Measurements from ENCODE around the gene A2ML1.
"Not testable (repeated sequence)": the region's sequence is repeated elsewhere in the genome, so short reads cannot be mapped to it uniquely, and the experiment has no call there.

A2ML1 gene

GRCh38 chr12:8852119-8852518, 29.7 kb downstream of the A2ML1 start:
- DNase-seq (ENCODE audit: low read depth in 2 of 2) = no peak

GRCh38 chr12:8855891-8856290, 33.5 kb downstream of the A2ML1 start:
- no peak for DNase-seq (ENCODE audit: low read depth in 2 of 2)

- not testable (repeated sequence) for DNase-seq (ENCODE audit: low read depth in 2 of 2)
These were observed 37.0 kb downstream of the A2ML1 start for GRCh38 chr12:8859448-8859847.

GRCh38 chr12:8860165-8860961, 37.9 kb downstream of the A2ML1 start:
- DNase-seq (ENCODE audit: low read depth in 2 of 2) = no peak

GRCh38 chr12:8866429-8866828, 44.0 kb downstream of the A2ML1 start:
- DNase-seq (ENCODE audit: low read depth in 2 of 2) = no peak

- no peak for DNase-seq (ENCODE audit: low read depth in 2 of 2)
These were observed 44.6 kb downstream of the A2ML1 start for GRCh38 chr12:8867009-8867408.

GRCh38 chr12:8867786-8868185, 45.4 kb downstream of the A2ML1 start:
- no peak for DNase-seq (ENCODE audit: low read depth in 2 of 2)

DNA sequence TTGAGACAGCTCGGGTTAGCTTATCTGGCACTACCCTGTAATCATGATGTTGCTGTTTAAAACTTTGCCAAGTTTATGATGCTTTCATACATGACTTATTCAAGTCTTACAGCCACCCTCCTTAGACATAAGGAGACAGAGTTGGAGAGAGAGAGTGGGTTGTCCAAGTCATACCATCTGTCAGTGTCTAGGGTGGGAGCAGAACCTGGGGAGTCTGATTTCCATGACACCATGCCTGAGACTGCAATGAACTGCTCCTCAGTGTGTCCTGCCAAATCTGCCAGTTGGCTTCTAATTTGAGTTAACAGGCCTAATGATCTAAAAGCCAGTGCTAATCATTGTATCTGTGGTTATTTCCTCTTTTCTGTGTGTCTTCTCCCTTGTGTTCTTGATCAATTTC, 48.2 kb downstream of the A2ML1 start:
- no peak for DNase-seq (ENCODE audit: low read depth in 2 of 2)

DNA sequence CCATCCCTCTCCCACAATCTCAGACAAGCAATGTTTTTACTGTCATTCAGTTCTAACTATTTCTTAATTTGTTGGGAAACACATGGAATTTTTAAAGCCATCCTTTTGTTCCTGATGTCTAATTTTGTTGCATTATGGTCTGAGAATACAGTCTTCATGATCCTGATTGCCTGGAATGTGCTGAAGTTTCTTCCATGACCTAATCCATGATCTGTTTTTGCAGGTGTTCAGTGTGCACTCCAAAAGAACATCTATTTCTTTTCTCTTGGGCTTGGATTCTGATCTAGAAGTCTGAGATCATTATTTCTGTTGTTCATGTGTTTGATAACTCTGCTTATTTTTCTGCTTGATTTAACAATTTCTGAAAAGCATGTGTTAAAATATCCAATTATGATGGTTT, 48.6 kb downstream of the A2ML1 start:
- no peak for DNase-seq (ENCODE audit: low read depth in 2 of 2)

DNA sequence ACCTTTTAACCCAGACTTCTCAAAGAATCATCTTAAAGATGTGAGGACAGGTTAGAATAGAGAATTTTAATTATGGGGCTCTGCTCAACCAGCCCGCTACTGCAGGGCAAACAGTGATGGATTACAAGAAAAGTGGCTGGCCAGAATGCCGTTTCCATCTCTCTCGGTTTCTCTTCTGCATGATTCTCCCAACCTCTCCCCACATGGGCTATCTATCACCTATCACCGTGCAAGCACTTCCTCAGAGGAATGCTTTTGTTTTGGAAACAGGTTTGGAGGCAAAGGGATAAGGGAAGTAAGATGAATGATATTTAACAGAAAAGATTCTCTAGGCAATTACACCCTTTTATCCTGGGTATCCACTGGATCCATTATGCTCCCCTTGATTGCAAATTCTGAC, 54.5 kb downstream of the A2ML1 start:
- no peak for DNase-seq (ENCODE audit: low read depth in 2 of 2)

GRCh38 chr12:8886502-8887284, 64.3 kb downstream of the A2ML1 start:
- no peak for DNase-seq (ENCODE audit: low read depth in 2 of 2)

GRCh38 chr12:8887285-8887715, 64.9 kb downstream of the A2ML1 start:
- no peak for DNase-seq (ENCODE audit: low read depth in 2 of 2)

DNA sequence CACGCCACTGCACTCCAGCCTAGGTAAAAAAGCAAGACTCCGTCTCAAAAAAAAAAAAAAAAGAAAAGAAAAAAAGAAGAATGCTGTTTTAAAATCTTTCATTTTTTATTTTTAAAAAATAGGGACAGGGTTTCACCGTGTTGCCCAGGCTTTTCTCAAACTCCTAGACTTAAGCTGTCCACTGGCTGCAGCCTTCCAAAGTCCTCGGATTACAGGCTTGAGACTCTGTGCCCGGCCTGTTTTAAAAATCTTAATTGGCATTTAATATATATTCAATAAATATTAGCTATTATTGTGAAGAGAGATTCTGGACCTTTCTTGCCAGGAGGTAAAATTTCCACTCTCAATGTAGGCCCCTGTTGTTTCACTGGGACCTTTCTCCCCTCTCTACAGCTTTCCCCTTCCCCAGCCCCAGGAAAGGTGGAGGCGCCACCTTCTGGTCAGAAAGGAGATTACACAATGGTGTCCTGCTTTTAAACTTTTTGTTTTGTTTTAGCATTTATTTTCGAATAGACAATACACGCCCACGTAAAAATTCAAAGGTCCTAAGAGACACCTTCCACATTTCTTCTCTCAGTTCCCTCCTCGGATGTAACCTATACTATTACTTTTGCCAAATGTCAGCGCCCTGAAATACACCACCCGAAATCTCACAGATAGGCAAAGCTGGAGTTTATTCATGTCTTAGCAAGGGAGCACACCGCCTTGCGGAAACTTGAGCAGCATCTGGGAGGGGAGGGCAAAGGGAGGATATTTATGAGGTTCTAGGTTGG, 68.1 kb downstream of the A2ML1 start:
- no peak for DNase-seq (ENCODE audit: low read depth in 2 of 2)

- no peak for DNase-seq (ENCODE audit: low read depth in 2 of 2)
These were observed 69.6 kb downstream of the A2ML1 start for GRCh38 chr12:8891976-8892375.

- DNase-seq (ENCODE audit: low read depth in 2 of 2) = no peak
These were observed 72.0 kb downstream of the A2ML1 start for GRCh38 chr12:8894378-8894777.

GRCh38 chr12:8894986-8895385, 72.6 kb downstream of the A2ML1 start:
- DNase-seq (ENCODE audit: low read depth in 2 of 2) = no peak

- no peak for DNase-seq (ENCODE audit: low read depth in 2 of 2)
These were observed 74.7 kb downstream of the A2ML1 start for GRCh38 chr12:8897081-8897480.

DNA sequence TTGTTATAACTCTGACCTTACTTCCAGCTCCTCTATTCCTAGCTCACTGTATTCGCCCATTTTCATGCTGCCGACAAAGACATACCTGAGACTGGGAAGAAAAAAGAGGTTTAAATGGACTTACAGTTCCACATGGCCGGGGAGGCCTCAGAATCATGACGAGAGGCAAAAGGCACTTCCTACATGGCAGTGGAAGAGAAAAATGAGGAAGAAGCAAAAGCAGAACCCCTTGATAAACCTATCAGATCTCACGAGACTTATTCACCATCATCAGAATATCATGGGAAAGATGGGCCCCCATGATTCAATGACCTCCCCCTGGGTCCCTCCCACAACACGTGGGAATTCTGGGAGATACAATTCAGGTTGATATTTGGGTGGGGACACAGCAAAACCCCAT, 77.4 kb downstream of the A2ML1 start:
- no peak for DNase-seq (ENCODE audit: low read depth in 2 of 2)

DNA sequence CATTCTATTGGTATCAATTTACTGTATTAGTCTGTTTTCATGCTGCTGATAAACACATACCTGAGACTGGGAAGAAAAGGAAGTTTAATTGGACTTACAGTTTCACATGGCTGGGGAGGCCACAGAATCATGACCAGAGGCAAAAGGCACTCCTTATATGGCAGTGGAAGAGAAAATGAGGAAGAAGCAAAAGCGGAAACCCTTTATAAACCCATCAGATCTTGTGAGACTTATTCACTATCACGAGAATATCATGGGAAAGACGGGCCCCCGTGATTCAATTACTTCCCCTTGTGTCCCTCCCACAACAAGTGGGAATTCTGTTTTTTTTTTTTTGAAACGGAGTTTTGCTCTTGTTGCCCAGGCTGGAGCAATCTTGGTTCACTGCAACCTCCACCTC, 80.3 kb downstream of the A2ML1 start:
- not testable (repeated sequence) for DNase-seq (ENCODE audit: low read depth in 2 of 2)

GRCh38 chr12:8903646-8904045, 81.2 kb downstream of the A2ML1 start:
- no peak for DNase-seq (ENCODE audit: low read depth in 2 of 2)

DNA sequence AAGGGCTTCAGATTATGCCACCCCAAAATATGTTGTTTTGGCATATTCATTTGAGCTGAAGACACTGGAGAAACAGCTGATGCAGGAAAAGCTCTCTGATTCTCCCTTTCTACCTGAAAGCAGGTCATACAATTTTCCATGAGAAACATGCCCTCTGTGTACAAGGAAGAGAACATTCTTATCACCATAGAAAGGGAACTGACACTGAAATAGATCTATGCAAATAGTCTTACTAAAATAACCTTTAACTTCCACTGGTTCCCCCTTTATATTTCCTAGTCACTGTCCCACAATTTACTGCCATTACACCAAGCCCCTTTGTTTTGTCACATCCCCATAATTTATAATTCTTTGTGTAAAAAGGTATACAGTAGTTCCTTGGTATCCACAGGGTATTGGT, 82.2 kb downstream of the A2ML1 start:
- DNase-seq (ENCODE audit: low read depth in 2 of 2) = no peak

GRCh38 chr12:8905546-8905945, 83.1 kb downstream of the A2ML1 start:
- DNase-seq (ENCODE audit: low read depth in 2 of 2) = no peak

All from stimulated activated CD8-positive, alpha-beta memory T cell treated with anti-CD3 and anti-CD28 coated beads, Interleukin-15, amount 100 ng/mL, for 4 hours (primary cell).